Aorta (tissue), 5 donors: Measurements from ENCODE around the gene MAPK8. TPM values are rescaled to one million over a fixed set of nuclear protein-coding genes. Genes with fewer than 3 reads are reported as not detected.
"Not testable (repeated sequence)": the region's sequence is repeated elsewhere in the genome, so short reads cannot be mapped to it uniquely, and the experiment has no call there.

ENCODE experiments used
- ATAC-seq: fragments of 200-7000 bp; cut with Tn5 transposase; one replicate; pipeline ENCODE4 v1.9.1; 2022; ENCODE audit warnings: moderate library complexity; ENCODE audit not compliant: low FRiP score
- DNase-seq, 2 donors: peaks; one replicate each; pipeline ENCODE4 v3.0.0-alpha.2; 2020
- H3K27ac ChIP-seq, 2 donors: one replicate each; pipeline ENCODE4 v1.5.1; 2013; ENCODE audit warnings: low read length in 2 of 2, mild to moderate bottlenecking in 2 of 2, moderate library complexity in 2 of 2, control low read depth in 1 of 2, inconsistent platforms in 1 of 2, low read depth in 1 of 2
- H3K27me3 ChIP-seq, 2 donors: one replicate each; pipeline ENCODE4 v1.6.1; 2013; ENCODE audit warnings: control low read depth in 1 of 2, low read length in 1 of 2, mild to moderate bottlenecking in 1 of 2, moderate library complexity in 1 of 2; ENCODE audit not compliant: insufficient read depth in 2 of 2, control insufficient read depth in 1 of 2
- H3K36me3 ChIP-seq, 2 donors: one replicate each; pipeline ENCODE4 v1.6.1; 2013; ENCODE audit warnings: control low read depth in 1 of 2, low read length in 1 of 2, mild to moderate bottlenecking in 1 of 2; ENCODE audit not compliant: insufficient read depth in 2 of 2, control insufficient read depth in 1 of 2
- H3K4me1 ChIP-seq, 2 donors: one replicate each; pipeline ENCODE4 v1.6.1; 2013; ENCODE audit warnings: low read length in 2 of 2, control low read depth in 1 of 2, mild to moderate bottlenecking in 1 of 2, moderate library complexity in 1 of 2; ENCODE audit not compliant: insufficient read depth in 2 of 2, control insufficient read depth in 1 of 2
- H3K4me3 ChIP-seq, 2 donors: one replicate each; pipeline ENCODE4 v1.5.1; 2013; ENCODE audit warnings: low read length in 2 of 2, control low read depth in 1 of 2, mild to moderate bottlenecking in 1 of 2
- H3K9me3 ChIP-seq: one replicate; pipeline ENCODE4 v1.6.1; 2013; ENCODE audit warnings: mild to moderate bottlenecking, low read length; ENCODE audit not compliant: control insufficient read depth
- WGBS, 2 donors: extraction: QIAGEN DNeasy Blood & Tissue Kit; methylation state at CpG; one replicate each; pipeline ENCODE4 v1.1.7; 2013; 5-methylcytosine and 5-hydroxymethylcytosine counted together
- intact Hi-C, 2 donors: fragments of 100-400 bp; cut with DNase I; formaldehyde crosslinking; loops; one replicate each; pipeline versions ENCODE4 v1.14.2 to v1.15.0; 2022
- polyA plus RNA-seq, 2 donors: library from polyadenylated mRNA; stranded (reverse); fragments of 200-250 nt; gene quantifications; one replicate each; pipeline ENCODE4 v1.2.3, GENCODE V29; 2013
- total RNA-seq, 2 donors: library from RNA; stranded (reverse); fragmentation: NEBNext Ultra II Directional; extraction: Animal tissue kit (Norgen Biotek cat#: 25700); gene quantifications; one replicate each; pipeline ENCODE4 v1.2.1, GENCODE V29; 2021
- donor health status: healthy with polysubstance abuse.
- donor health status: Bipolar disorder and iron deficiency.
- donor health status: DM: no; HTN: no; CAD: no.
- donor health status: DM: no; HTN: no; CAD: no.
- donor health status: DM: yes; HTN: yes; CAD: no.

MAPK8 gene
- total and polyA plus RNA-seq, 4 donors = 7.8 to 38.9 (median 26.7) TPM

- no peak overlapping the region for H3K27ac ChIP-seq
- H3K27me3 ChIP-seq = no peaks in the 10 kb centered on the region
- WGBS, 2 donors = 89 to 96% methylated on average over 1 of the region's 1 CpG
- H3K4me3 ChIP-seq = no peak overlapping the region
- peaks cover 7% of the 10 kb centered on the region for H3K9me3 ChIP-seq
- no peak for ATAC-seq
- H3K36me3 ChIP-seq = no peaks in the 10 kb centered on the region
- intact Hi-C loops = no loop called here
- no peak for DNase-seq
- H3K4me1 ChIP-seq = no peaks in the 10 kb centered on the region
Observed at GRCh38 chr10:48277093-48277492, 29.4 kb upstream of the MAPK8 start.

GRCh38 chr10:48279081-48279751, 27.3 kb upstream of the MAPK8 start:
- 77 to 90% methylated on average over 2 of the region's 2 CpGs for WGBS, 2 donors

GRCh38 chr10:48281697-48282096, 24.8 kb upstream of the MAPK8 start:
- H3K4me3 ChIP-seq, H3K4me1 ChIP-seq, H3K36me3 ChIP-seq, DNase-seq, H3K27me3 ChIP-seq, intact Hi-C loops, H3K27ac ChIP-seq, ATAC-seq: not testable (repeated sequence)
- WGBS, 2 donors = 67 to 74% methylated on average over 4 of the region's 4 CpGs
- H3K9me3 ChIP-seq = peaks cover 16% of the 10 kb centered on the region

More at GRCh38 chr10:48279081-48279751, 27.3 kb upstream of the MAPK8 start:
- ATAC-seq = no peak
- Histone ChIP-seq H3K4me1 (no peaks in the 10 kb centered on the region), H3K36me3 (no peaks in the 10 kb centered on the region), H3K4me3 (no peak overlapping the region), H3K27me3 (no peaks in the 10 kb centered on the region), H3K27ac (no peak overlapping the region), H3K9me3 (peaks cover 14% of the 10 kb centered on the region)
- intact Hi-C loops = no loop called here
- no peak for DNase-seq

GRCh38 chr10:48282829-48283228, 23.6 kb upstream of the MAPK8 start:
- no peak overlapping the region for H3K27ac ChIP-seq
- no peaks in the 10 kb centered on the region for H3K27me3 ChIP-seq
- ATAC-seq (no peak), DNase-seq (no peak)
- no peaks in the 10 kb centered on the region for H3K36me3 ChIP-seq
- intact Hi-C loops = no loop called here
- H3K4me1 ChIP-seq = no peaks in the 10 kb centered on the region
- peaks cover 16% of the 10 kb centered on the region for H3K9me3 ChIP-seq
- no peak overlapping the region for H3K4me3 ChIP-seq

- no peaks in the 10 kb centered on the region for H3K36me3 ChIP-seq
- H3K27ac ChIP-seq = no peak overlapping the region
- no peaks in the 10 kb centered on the region for H3K4me1 ChIP-seq
- intact Hi-C loops = no loop called here
- no peak for DNase-seq
- no peak overlapping the region for H3K4me3 ChIP-seq
- WGBS, 2 donors = 88% methylated on average over 2 of the region's 2 CpGs
- H3K9me3 ChIP-seq = peaks cover 15% of the 10 kb centered on the region
- no peaks in the 10 kb centered on the region for H3K27me3 ChIP-seq
- ATAC-seq = no peak
Observed at GRCh38 chr10:48284002-48284546, 22.4 kb upstream of the MAPK8 start.

GRCh38 chr10:48284811-48285210, 21.7 kb upstream of the MAPK8 start:
- ATAC-seq (no peak), DNase-seq (no peak)
- H3K27ac ChIP-seq = no peak overlapping the region
- H3K36me3 ChIP-seq = no peaks in the 10 kb centered on the region
- no peaks in the 10 kb centered on the region for H3K27me3 ChIP-seq
- no peak overlapping the region for H3K4me3 ChIP-seq
- peaks cover 14% of the 10 kb centered on the region for H3K9me3 ChIP-seq
- WGBS, 2 donors = 61 to 64% methylated on average over 4 of the region's 4 CpGs
- intact Hi-C loops = no loop called here
- H3K4me1 ChIP-seq = no peaks in the 10 kb centered on the region

- ATAC-seq = no peak
Observed at GRCh38 chr10:48285710-48286109, 20.8 kb upstream of the MAPK8 start.

GRCh38 chr10:48286356-48286755, 20.1 kb upstream of the MAPK8 start:
- no peaks in the 10 kb centered on the region for H3K36me3 ChIP-seq
- H3K4me1 ChIP-seq = no peaks in the 10 kb centered on the region
- peaks cover 12% of the 10 kb centered on the region for H3K9me3 ChIP-seq
- ATAC-seq = no peak
- H3K4me3 ChIP-seq = no peak overlapping the region
- intact Hi-C loops = no loop called here
- DNase-seq = no peak
- H3K27ac ChIP-seq = no peak overlapping the region
- H3K27me3 ChIP-seq = no peaks in the 10 kb centered on the region
- 95 to 96% methylated on average over 1 of the region's 1 CpG for WGBS, 2 donors

More at GRCh38 chr10:48285710-48286109, 20.8 kb upstream of the MAPK8 start:
- no peak overlapping the region for H3K27ac ChIP-seq
- no peaks in the 10 kb centered on the region for H3K36me3 ChIP-seq
- H3K4me3 ChIP-seq = no peak overlapping the region
- H3K9me3 ChIP-seq = peaks cover 12% of the 10 kb centered on the region
- no peaks in the 10 kb centered on the region for H3K27me3 ChIP-seq
- no peaks in the 10 kb centered on the region for H3K4me1 ChIP-seq
- WGBS, 2 donors = 43 to 46% methylated on average over 5 of the region's 5 CpGs
- no peak for DNase-seq
- intact Hi-C loops = no loop called here
